ENCODE data around the gene KCNAB1.

Gene KCNAB1

GRCh38 chr3:156360083-156360482, 239.7 kb downstream of the KCNAB1 start:
- no peak for DNase-seq (ENCODE audit: low read depth in 4 of 4, low spot score in 1 of 4)

- no peak for DNase-seq (ENCODE audit: low read depth in 4 of 4, low spot score in 1 of 4)
Measured at GRCh38 chr3:156360963-156361362, 240.6 kb downstream of the KCNAB1 start.

GRCh38 chr3:156366559-156366958, 246.2 kb downstream of the KCNAB1 start:
- DNase-seq (ENCODE audit: low read depth in 4 of 4, low spot score in 1 of 4), result no peak

GRCh38 chr3:156368189-156368588, 247.8 kb downstream of the KCNAB1 start:
- no peak for DNase-seq (ENCODE audit: low read depth in 4 of 4, low spot score in 1 of 4)

GRCh38 chr3:156371701-156372100, 251.3 kb downstream of the KCNAB1 start:
- DNase-seq (ENCODE audit: low read depth in 4 of 4, low spot score in 1 of 4), result no peak

- no peak for DNase-seq (ENCODE audit: low read depth in 4 of 4, low spot score in 1 of 4)
Measured at GRCh38 chr3:156373095-156373494, 252.7 kb downstream of the KCNAB1 start.

- no peak for DNase-seq (ENCODE audit: low read depth in 4 of 4, low spot score in 1 of 4)
Measured at GRCh38 chr3:156373654-156374053, 253.3 kb downstream of the KCNAB1 start.

GRCh38 chr3:156376199-156376598, 255.8 kb downstream of the KCNAB1 start:
- DNase-seq (ENCODE audit: low read depth in 4 of 4, low spot score in 1 of 4), result no peak

- DNase-seq (ENCODE audit: low read depth in 4 of 4, low spot score in 1 of 4), result no peak
Measured at GRCh38 chr3:156377266-156377665, 256.9 kb downstream of the KCNAB1 start.

- DNase-seq (ENCODE audit: low read depth in 4 of 4, low spot score in 1 of 4), result no peak
Measured at GRCh38 chr3:156377718-156378117, 257.3 kb downstream of the KCNAB1 start.

- DNase-seq (ENCODE audit: low read depth in 4 of 4, low spot score in 1 of 4), result no peak
Measured at GRCh38 chr3:156378871-156379270, 258.5 kb downstream of the KCNAB1 start.

GRCh38 chr3:156379327-156379726, 258.9 kb downstream of the KCNAB1 start:
- no peak for DNase-seq (ENCODE audit: low read depth in 4 of 4, low spot score in 1 of 4)

- DNase-seq (ENCODE audit: low read depth in 4 of 4, low spot score in 1 of 4), result no peak
Measured at GRCh38 chr3:156381253-156381652, 260.9 kb downstream of the KCNAB1 start.

GRCh38 chr3:156382458-156383346, 262.3 kb downstream of the KCNAB1 start:
- peak in 1 of 4 experiments; percentile 8 for DNase-seq (ENCODE audit: low read depth in 4 of 4, low spot score in 1 of 4)

- DNase-seq (ENCODE audit: low read depth in 4 of 4, low spot score in 1 of 4), result no peak
Measured at GRCh38 chr3:156383441-156384025, 263.2 kb downstream of the KCNAB1 start.

GRCh38 chr3:156388497-156389448, 268.4 kb downstream of the KCNAB1 start:
- DNase-seq (ENCODE audit: low read depth in 4 of 4, low spot score in 1 of 4), result no peak

GRCh38 chr3:156389449-156389950, 269.1 kb downstream of the KCNAB1 start:
- no peak for DNase-seq (ENCODE audit: low read depth in 4 of 4, low spot score in 1 of 4)

- DNase-seq (ENCODE audit: low read depth in 4 of 4, low spot score in 1 of 4), result no peak
Measured at GRCh38 chr3:156390846-156391245, 270.5 kb downstream of the KCNAB1 start.

- DNase-seq (ENCODE audit: low read depth in 4 of 4, low spot score in 1 of 4), result no peak
Measured at GRCh38 chr3:156395961-156396710, 275.8 kb downstream of the KCNAB1 start.

- no peak for DNase-seq (ENCODE audit: low read depth in 4 of 4, low spot score in 1 of 4)
Measured at GRCh38 chr3:156396851-156397250, 276.5 kb downstream of the KCNAB1 start.

GRCh38 chr3:156397534-156397933, 277.2 kb downstream of the KCNAB1 start:
- no peak for DNase-seq (ENCODE audit: low read depth in 4 of 4, low spot score in 1 of 4)

All from stimulated activated CD4-positive, alpha-beta T cell treated with anti-CD3 and anti-CD28 coated beads, Interleukin-1b, Interleukin-23, amount 100 ng/mL, for 24 hours (primary cell).